Right kidney (tissue), 1 donor: ENCODE data around the gene CABP2.

Experiments used
- DNase-seq: peaks from one replicate; pipeline ENCODE4 v3.0.0-alpha.2; 2016

Gene CABP2

DNA sequence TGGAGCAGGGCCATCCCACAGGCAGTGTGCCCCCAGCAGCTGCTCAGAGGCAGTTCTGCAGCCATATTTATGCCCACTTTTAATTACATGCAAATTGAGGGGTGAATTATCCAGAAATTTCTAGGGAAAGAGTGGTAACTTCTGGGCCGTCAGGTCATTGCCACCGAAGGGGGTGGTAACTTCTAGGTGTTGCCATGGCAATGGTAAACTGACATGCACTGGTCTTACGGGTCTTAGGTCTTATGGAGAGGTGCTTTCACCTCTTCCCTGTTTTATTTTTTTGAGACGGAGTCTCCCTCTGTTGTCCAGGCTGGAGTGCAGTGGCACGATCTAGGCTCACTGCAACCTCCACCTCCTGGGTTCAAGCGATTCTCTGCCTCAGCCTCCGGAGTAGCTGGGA, 50.4 kb downstream of the CABP2 start:
- no peak for DNase-seq

GRCh38 chr11:67470337-67471002, 52.8 kb downstream of the CABP2 start:
- no peak for DNase-seq

DNA sequence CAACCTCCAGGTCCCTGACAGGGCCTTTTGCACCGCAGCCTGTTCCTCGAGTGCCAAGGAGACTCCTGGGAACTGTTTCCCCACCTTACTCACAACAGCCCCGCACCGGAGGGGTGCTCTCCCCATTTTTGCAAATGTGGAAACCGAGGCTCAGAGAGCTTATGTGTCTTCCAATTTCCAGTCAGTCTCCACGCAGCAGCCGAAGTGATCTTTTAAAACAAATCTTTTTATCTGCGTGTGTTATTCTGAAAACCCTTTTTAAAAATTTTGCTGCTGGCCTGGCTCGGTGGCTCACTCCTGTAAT, 53.8 kb downstream of the CABP2 start:
- DNase-seq: no peak
